ENCODE data around the gene KCNK2.

GRCh38 chr1:215219372-215219771, 136.8 kb downstream of the KCNK2 start:
- no peak for TF ChIP-seq FOXP2 (optimal IDR thresholded peaks at IDR 0.05; ENCODE audit: control extremely low read depth, extremely low read length, insufficient read depth)
- TF ChIP-seq POLR2AphosphoS5 (IDR thresholded peaks at IDR 0.05; ENCODE audit: borderline replicate concordance, low read depth, low read length): no peak
- TF ChIP-seq EZH2 (IDR thresholded peaks at IDR 0.05): no peak

Data from SK-N-MC (cell line).